ENCODE results near the gene PIGV. TPM values are rescaled to one million over a fixed set of nuclear protein-coding genes. Genes with fewer than 3 reads are reported as not detected.

PIGV gene
- polyA plus RNA-seq (4.7 and 5.9 TPM in 2 replicates), polyA minus RNA-seq (7.1 and 7.2 TPM in 2 replicates)

DNA sequence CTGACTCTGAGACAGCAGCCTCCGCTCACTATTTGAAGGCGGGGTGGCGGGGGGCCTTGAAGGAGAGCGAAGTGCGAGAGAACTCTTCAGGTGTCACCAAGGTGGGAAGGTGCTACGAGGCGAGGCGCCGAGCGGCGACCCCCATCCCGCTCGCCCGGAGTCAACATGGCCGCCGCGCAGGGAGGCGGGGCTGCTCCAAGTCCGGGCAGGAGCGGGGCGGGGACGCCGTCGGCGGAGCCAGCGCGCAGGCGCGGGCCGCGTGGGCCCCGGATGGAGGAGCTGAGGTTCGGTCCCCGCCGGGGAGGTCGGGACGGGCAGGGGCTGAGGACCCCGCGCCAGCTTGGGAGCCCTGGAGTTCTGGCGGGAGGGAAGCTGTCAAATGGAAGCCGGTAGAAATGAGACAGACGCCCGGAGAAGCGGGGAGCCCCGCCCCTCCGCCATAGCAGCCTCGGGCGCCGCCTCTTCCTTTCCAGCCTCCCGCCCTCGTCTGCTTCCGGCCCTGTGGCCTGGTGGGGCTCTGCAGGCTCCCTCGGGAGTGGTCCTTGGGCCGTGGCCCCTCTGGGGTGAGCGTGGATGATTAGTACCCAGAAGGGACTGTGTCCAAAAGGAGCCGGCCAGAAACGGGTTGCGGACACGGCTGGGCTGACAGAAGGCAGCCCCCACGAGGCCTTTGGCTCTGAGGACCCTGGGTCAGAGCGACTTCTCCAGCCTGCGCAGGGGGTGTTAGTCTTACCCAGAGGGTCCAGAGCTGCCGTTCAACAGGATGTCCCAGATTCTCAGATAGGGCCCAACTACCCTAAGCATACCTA is at the start of gene PIGV:
Gene PIGV (plus strand): TSS at position 245 of the 809 bp plus-strand sequence. CDS start 2,866 bp downstream, outside the sequence.
- TF ChIP-seq POLR2AphosphoS5 (IDR thresholded peaks at IDR 0.05) (peak; percentile 87), EP300 (conservative IDR thresholded peaks at IDR 0.05; ENCODE audit: poor library complexity, severe bottlenecking) (peak; percentile 52), EZH2 (IDR thresholded peaks at IDR 0.05; ENCODE audit: borderline replicate concordance, insufficient read depth, low read length, poor library complexity, severe bottlenecking) (no peak), TAF1 (IDR thresholded peaks at IDR 0.05; ENCODE audit: low read depth) (peak; percentile 57), SMC3 (conservative IDR thresholded peaks at IDR 0.05; ENCODE audit: poor library complexity) (no peak), RAD21 (conservative IDR thresholded peaks at IDR 0.05) (peak; percentile 14), MXI1 (conservative IDR thresholded peaks at IDR 0.05; ENCODE audit: poor library complexity, severe bottlenecking) (peak; percentile 51)
- TF ChIP-seq, protein P1, sequence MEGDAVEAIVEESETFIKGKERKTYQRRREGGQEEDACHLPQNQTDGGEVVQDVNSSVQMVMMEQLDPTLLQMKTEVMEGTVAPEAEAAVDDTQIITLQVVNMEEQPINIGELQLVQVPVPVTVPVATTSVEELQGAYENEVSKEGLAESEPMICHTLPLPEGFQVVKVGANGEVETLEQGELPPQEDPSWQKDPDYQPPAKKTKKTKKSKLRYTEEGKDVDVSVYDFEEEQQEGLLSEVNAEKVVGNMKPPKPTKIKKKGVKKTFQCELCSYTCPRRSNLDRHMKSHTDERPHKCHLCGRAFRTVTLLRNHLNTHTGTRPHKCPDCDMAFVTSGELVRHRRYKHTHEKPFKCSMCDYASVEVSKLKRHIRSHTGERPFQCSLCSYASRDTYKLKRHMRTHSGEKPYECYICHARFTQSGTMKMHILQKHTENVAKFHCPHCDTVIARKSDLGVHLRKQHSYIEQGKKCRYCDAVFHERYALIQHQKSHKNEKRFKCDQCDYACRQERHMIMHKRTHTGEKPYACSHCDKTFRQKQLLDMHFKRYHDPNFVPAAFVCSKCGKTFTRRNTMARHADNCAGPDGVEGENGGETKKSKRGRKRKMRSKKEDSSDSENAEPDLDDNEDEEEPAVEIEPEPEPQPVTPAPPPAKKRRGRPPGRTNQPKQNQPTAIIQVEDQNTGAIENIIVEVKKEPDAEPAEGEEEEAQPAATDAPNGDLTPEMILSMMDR (IDR thresholded peaks at IDR 0.05; ENCODE audit: poor library complexity, severe bottlenecking), result peak; percentile 33
- TF ChIP-seq, protein P2, sequence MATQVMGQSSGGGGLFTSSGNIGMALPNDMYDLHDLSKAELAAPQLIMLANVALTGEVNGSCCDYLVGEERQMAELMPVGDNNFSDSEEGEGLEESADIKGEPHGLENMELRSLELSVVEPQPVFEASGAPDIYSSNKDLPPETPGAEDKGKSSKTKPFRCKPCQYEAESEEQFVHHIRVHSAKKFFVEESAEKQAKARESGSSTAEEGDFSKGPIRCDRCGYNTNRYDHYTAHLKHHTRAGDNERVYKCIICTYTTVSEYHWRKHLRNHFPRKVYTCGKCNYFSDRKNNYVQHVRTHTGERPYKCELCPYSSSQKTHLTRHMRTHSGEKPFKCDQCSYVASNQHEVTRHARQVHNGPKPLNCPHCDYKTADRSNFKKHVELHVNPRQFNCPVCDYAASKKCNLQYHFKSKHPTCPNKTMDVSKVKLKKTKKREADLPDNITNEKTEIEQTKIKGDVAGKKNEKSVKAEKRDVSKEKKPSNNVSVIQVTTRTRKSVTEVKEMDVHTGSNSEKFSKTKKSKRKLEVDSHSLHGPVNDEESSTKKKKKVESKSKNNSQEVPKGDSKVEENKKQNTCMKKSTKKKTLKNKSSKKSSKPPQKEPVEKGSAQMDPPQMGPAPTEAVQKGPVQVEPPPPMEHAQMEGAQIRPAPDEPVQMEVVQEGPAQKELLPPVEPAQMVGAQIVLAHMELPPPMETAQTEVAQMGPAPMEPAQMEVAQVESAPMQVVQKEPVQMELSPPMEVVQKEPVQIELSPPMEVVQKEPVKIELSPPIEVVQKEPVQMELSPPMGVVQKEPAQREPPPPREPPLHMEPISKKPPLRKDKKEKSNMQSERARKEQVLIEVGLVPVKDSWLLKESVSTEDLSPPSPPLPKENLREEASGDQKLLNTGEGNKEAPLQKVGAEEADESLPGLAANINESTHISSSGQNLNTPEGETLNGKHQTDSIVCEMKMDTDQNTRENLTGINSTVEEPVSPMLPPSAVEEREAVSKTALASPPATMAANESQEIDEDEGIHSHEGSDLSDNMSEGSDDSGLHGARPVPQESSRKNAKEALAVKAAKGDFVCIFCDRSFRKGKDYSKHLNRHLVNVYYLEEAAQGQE (IDR thresholded peaks at IDR 0.05; ENCODE audit: borderline replicate concordance), result peak; percentile 89
- peak within 1 kb of the TSS; percentile 91 for H3K4me3 ChIP-seq (ENCODE audit: low read length)
- no peaks in the 10 kb centered on the region for H4K20me1 ChIP-seq (ENCODE audit: insufficient read depth)
- peak within 1 kb of the TSS; percentile 98 for H2AFZ ChIP-seq (ENCODE audit: low read depth, low read length)
- H3K36me3 ChIP-seq (ENCODE audit: insufficient read depth, low read length), result peaks cover 5% of the 10 kb centered on the region
- no peaks in the 10 kb centered on the region for H3K9me3 ChIP-seq (ENCODE audit: low read length)
- no peaks in the 10 kb centered on the region for H3K27me3 ChIP-seq (ENCODE audit: insufficient read depth, low read depth, low read length)
- H3K79me2 ChIP-seq (replicated peaks; ENCODE audit: insufficient read depth, low read length), result no peaks in the 10 kb centered on the region
- no peaks in the 10 kb centered on the region for H3F3A ChIP-seq (ENCODE audit: insufficient read depth, low read length, poor library complexity, severe bottlenecking)
- H3K9me2 ChIP-seq (ENCODE audit: insufficient read depth, low read length), result no peaks in the 10 kb centered on the region
- peak within 1 kb of the TSS; percentile 100 for H3K4me2 ChIP-seq (ENCODE audit: low read length)
- peak within 1 kb of the TSS; percentile 96 for H3K27ac ChIP-seq (ENCODE audit: low read length)
- peak within 1 kb of the TSS; percentile 94 for H3K9ac ChIP-seq (ENCODE audit: low read length)

DNA sequence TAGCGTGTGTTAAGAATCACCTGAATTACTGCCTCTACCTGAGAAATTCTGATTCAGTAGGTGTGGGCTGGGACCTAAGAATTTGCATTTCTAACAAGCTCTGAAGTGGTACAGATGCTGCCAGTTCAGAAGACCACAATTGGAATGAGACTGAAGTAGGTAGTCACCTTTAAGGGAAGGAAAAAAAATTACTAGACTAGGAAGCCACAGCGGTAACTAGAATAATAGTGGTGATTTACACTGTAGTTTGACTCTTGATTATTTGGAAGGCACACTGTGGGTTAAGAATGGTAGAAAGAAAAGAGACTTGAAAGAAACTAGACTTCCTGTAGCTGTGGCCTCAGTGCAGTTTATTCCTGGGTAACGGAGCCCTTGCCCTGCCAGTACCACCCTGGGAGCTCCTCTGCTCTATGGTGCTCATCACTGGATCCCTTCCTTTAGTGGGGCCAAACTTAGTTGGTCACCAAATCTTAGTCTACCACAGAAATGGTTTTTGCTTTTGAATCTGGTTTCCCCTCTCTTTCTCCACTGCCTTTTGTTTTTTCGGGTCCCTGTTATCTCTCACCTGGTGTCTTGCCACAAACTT is 48.3 kb upstream of the PIGV start:
- H3K27ac ChIP-seq (ENCODE audit: low read length), result no peak overlapping the region
- H4K20me1 ChIP-seq (ENCODE audit: insufficient read depth), result peaks cover 8% of the 10 kb centered on the region
- peaks cover 6% of the 10 kb centered on the region for H3K36me3 ChIP-seq (ENCODE audit: insufficient read depth, low read length)

More for the DNA sequence above, 48.3 kb upstream of the PIGV start:
- Histone ChIP-seq H3K4me2 (ENCODE audit: low read length) (no peak overlapping the region), H3K4me3 (ENCODE audit: low read length) (no peak overlapping the region), H3K79me2 (replicated peaks; ENCODE audit: insufficient read depth, low read length) (peaks cover 73% of the 10 kb centered on the region), H3K9me2 (ENCODE audit: insufficient read depth, low read length) (no peaks in the 10 kb centered on the region), H3K9me3 (ENCODE audit: low read length) (no peaks in the 10 kb centered on the region), H3K9ac (ENCODE audit: low read length) (no peak overlapping the region), H2AFZ (ENCODE audit: low read depth, low read length) (no peak overlapping the region), H3F3A (ENCODE audit: insufficient read depth, low read length, poor library complexity, severe bottlenecking) (no peaks in the 10 kb centered on the region), H3K27me3 (ENCODE audit: insufficient read depth, low read depth, low read length) (no peaks in the 10 kb centered on the region)
- TF ChIP-seq TAF1 (IDR thresholded peaks at IDR 0.05; ENCODE audit: low read depth) (no peak), EP300 (conservative IDR thresholded peaks at IDR 0.05; ENCODE audit: poor library complexity, severe bottlenecking) (no peak), MXI1 (conservative IDR thresholded peaks at IDR 0.05; ENCODE audit: poor library complexity, severe bottlenecking) (no peak), RAD21 (conservative IDR thresholded peaks at IDR 0.05) (no peak)
- TF ChIP-seq, protein P1 (IDR thresholded peaks at IDR 0.05; ENCODE audit: poor library complexity, severe bottlenecking), result no peak
